HepG2 (cell line): ENCODE data around the gene NRSN2. TPM values are rescaled to one million over a fixed set of nuclear protein-coding genes. Genes with fewer than 3 reads are reported as not detected.

Source experiments
- FOXM1 ChIP-seq: sonication (generic); formaldehyde crosslinking; IDR thresholded peaks from 2 replicates; pipeline ENCODE4 v1.5.0; 2020; ENCODE audit warnings: missing genetic modification reagents
- IRF2 ChIP-seq: IDR thresholded peaks from 2 replicates; pipeline ENCODE4 v1.6.1; 2018; ENCODE audit warnings: missing genetic modification reagents, missing compliant biosample characterization
- KAT2B ChIP-seq: fragments of 150-350 bp; IDR thresholded peaks from 2 replicates; pipeline ENCODE4 v1.6.1; 2014; ENCODE audit warnings: low read depth, low read length, borderline replicate concordance
- KDM3A ChIP-seq: IDR thresholded peaks from 2 replicates; pipeline ENCODE4 v1.6.1; 2018; ENCODE audit warnings: low read depth, missing compliant biosample characterization
- PAWR ChIP-seq: sonication (generic); formaldehyde crosslinking; IDR thresholded peaks from 2 replicates; pipeline ENCODE4 v1.4.0; 2020; ENCODE audit warnings: missing genetic modification reagents, mild to moderate bottlenecking, borderline replicate concordance
- RAD51 ChIP-seq: fragments of 450-650 bp; IDR thresholded peaks from 2 replicates; pipeline ENCODE4 v1.6.1; 2016; ENCODE audit warnings: borderline replicate concordance
- SAFB2 ChIP-seq: sonication (generic); formaldehyde crosslinking; IDR thresholded peaks from 2 replicates; pipeline ENCODE4 v1.5.1; 2020; ENCODE audit warnings: missing genetic modification reagents, low read depth, mild to moderate bottlenecking, borderline replicate concordance
- SOX5 ChIP-seq: IDR thresholded peaks from 2 replicates; pipeline ENCODE4 v1.6.1; 2016; ENCODE audit warnings: borderline replicate concordance
- SP5 ChIP-seq: IDR thresholded peaks from 2 replicates; pipeline ENCODE4 v1.6.1; 2016; ENCODE audit warnings: low read depth, borderline replicate concordance
- SPEN ChIP-seq: sonication (generic); formaldehyde crosslinking; IDR thresholded peaks from 2 replicates; pipeline ENCODE4 v1.5.1; 2020; ENCODE audit warnings: low read depth, mild to moderate bottlenecking, missing genetic modification reagents
- ZC3H13 ChIP-seq: sonication (generic); formaldehyde crosslinking; IDR thresholded peaks from 2 replicates; pipeline ENCODE4 v1.8.1; 2023; ENCODE audit warnings: mild to moderate bottlenecking, missing genetic modification reagents, moderate library complexity
- ZFP36L2 ChIP-seq: sonication (generic); formaldehyde crosslinking; IDR thresholded peaks from 2 replicates; pipeline ENCODE4 v1.4.0; 2020; ENCODE audit warnings: missing genetic modification reagents
- ZFP82 ChIP-seq: sonication (generic); formaldehyde crosslinking; IDR thresholded peaks from 2 replicates; pipeline ENCODE4 v1.5.1; 2020; ENCODE audit warnings: mild to moderate bottlenecking, missing genetic modification reagents, borderline replicate concordance
- ZFP91 ChIP-seq: sonication (generic); formaldehyde crosslinking; IDR thresholded peaks from 2 replicates; pipeline ENCODE4 v1.9.0; 2022; ENCODE audit warnings: missing genetic modification reagents, mild to moderate bottlenecking, borderline replicate concordance
- ZMAT3 ChIP-seq: sonication (generic); formaldehyde crosslinking; conservative IDR thresholded peaks from 2 replicates; pipeline ENCODE4 v1.7.0; 2021; ENCODE audit warnings: missing genetic modification reagents
- ZNF205 ChIP-seq: IDR thresholded peaks from 2 replicates; pipeline ENCODE4 v1.6.1; 2018; ENCODE audit warnings: missing biosample characterization, missing genetic modification reagents
- ZNF263 ChIP-seq: sonication (generic); formaldehyde crosslinking; IDR thresholded peaks from 2 replicates; pipeline ENCODE4 v1.4.0; 2020; ENCODE audit warnings: missing genetic modification reagents
- ZNF432 ChIP-seq: sonication (generic); formaldehyde crosslinking; IDR thresholded peaks from 2 replicates; pipeline ENCODE4 v1.5.0; 2020; ENCODE audit warnings: missing genetic modification reagents, mild to moderate bottlenecking, borderline replicate concordance
- ZNF772 ChIP-seq: sonication (generic); formaldehyde crosslinking; IDR thresholded peaks from 2 replicates; pipeline ENCODE4 v1.5.0; 2020; ENCODE audit warnings: mild to moderate bottlenecking, missing genetic modification reagents
- polyA plus RNA-seq, 8 experiments: library from polyadenylated mRNA; depleted of rRNA in 3 of 8; stranded (reverse) in 7 of 8; unstranded in 1 of 8; fragments of >200 nt; fragmentation: Illumina TruSeq in 4 of 8; extraction: Trizol in 4 of 8; gene quantifications; 2 replicates each; pipeline versions ENCODE4 v1.2.1 to v1.2.3, GENCODE V29; 2011 to 2016; ENCODE audit warnings: low read depth in 4 of 8, missing spikeins in 1 of 8, mixed read lengths in 1 of 8; ENCODE audit not compliant: insufficient read depth in 1 of 8
- total RNA-seq, 5 experiments: library from RNA; depleted of rRNA; stranded (reverse); fragments of >200 nt; fragmentation: Illumina TruSeq; extraction: Trizol; gene quantifications; 2 replicates each; pipeline ENCODE4 v1.2.3, GENCODE V29; 2016; ENCODE audit warnings: low read depth in 1 of 5
- TF ChIP-seq, protein P1 (sequence below): sonication (generic); formaldehyde crosslinking; IDR thresholded peaks from 2 replicates; pipeline ENCODE4 v1.5.1; 2020; ENCODE audit warnings: missing genetic modification reagents, mild to moderate bottlenecking, borderline replicate concordance
- TF ChIP-seq, protein P2 (sequence below): IDR thresholded peaks from 2 replicates; pipeline ENCODE4 v1.6.1; 2012; ENCODE audit warnings: low read depth, low read length, improper control_type of control experiment
- TF ChIP-seq, protein P3 (sequence below): sonication (generic); formaldehyde crosslinking; IDR thresholded peaks from 2 replicates; pipeline ENCODE4 v1.8.0; 2023; ENCODE audit warnings: mild to moderate bottlenecking, missing genetic modification reagents
- TF ChIP-seq, protein P4 (sequence below): sonication (generic); formaldehyde crosslinking; IDR thresholded peaks from 2 replicates; pipeline ENCODE4 v1.8.1; 2023; ENCODE audit warnings: mild to moderate bottlenecking, inconsistent platforms, moderate library complexity, missing genetic modification reagents, borderline replicate concordance

Gene NRSN2
- total and polyA plus RNA-seq, 2 of the 13 experiments (the other 11 are each of a cell fraction or from before 2014, with no cell fraction given) = 32.3 to 49.4 TPM

DNA sequence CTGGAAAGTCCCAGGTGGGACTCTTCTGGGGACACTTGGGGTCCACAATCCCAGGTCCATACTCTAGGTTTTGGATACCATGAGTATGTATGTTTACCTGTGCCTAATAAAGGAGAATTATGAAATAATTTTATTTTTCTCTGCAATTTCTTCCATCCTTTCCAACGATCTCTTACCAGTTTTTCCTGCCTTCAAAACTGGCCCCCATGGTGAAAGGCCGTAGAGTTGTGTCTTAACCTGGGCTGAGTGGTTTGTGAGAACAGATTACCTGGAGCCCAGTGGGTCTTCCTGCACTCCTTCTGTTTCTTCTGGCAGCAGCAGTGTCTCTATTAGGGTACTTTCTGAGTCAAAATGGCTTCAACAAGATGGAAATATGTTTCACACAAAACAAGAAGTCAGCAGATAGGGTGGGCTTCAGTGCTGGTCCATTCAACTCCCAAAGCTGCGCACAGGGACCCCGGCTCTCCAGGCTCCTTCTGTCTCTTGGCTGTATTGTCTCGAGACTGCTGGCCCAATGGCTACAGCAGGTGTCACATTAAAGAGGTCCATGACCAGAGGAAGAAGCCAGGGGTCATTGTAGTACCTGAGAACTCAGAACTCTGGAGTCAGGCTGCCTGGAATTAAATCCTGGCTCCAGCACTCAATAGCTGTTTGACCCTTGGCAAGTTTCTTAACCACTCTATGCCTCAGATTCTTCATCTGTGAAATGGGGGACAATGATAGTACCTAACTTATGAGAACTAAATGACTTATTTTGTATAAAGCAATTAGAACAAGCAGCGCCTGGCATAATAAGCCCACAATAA lies 50.7 kb downstream of the NRSN2 start (continued):
- TF ChIP-seq ZFP82 (CRISPR knock-in tag) (no peak), SP5 (CRISPR knock-in tag) (no peak), ZNF205 (CRISPR knock-in tag) (peak; percentile 10; the same call in 1 of the 2 replicates), ZNF263 (CRISPR knock-in tag) (no peak), ZNF432 (no peak), SOX5 (no peak), ZMAT3 (CRISPR knock-in tag) (no peak), PAWR (CRISPR knock-in tag) (no peak), ZC3H13 (CRISPR knock-in tag) (no peak), RAD51 (no peak), KDM3A (CRISPR knock-in tag) (no peak), FOXM1 (CRISPR knock-in tag) (no peak), SPEN (CRISPR knock-in tag) (no peak), KAT2B (no peak), ZFP91 (CRISPR knock-in tag) (no peak), IRF2 (CRISPR knock-in tag) (no peak), ZFP36L2 (no peak), SAFB2 (CRISPR knock-in tag) (peak; percentile 53; the same call in 1 of the 2 replicates), ZNF772 (CRISPR knock-in tag) (no peak)
- TF ChIP-seq, protein P1, sequence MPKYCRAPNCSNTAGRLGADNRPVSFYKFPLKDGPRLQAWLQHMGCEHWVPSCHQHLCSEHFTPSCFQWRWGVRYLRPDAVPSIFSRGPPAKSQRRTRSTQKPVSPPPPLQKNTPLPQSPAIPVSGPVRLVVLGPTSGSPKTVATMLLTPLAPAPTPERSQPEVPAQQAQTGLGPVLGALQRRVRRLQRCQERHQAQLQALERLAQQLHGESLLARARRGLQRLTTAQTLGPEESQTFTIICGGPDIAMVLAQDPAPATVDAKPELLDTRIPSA (CRISPR knock-in tag) = no peak
- TF ChIP-seq, protein P2, sequence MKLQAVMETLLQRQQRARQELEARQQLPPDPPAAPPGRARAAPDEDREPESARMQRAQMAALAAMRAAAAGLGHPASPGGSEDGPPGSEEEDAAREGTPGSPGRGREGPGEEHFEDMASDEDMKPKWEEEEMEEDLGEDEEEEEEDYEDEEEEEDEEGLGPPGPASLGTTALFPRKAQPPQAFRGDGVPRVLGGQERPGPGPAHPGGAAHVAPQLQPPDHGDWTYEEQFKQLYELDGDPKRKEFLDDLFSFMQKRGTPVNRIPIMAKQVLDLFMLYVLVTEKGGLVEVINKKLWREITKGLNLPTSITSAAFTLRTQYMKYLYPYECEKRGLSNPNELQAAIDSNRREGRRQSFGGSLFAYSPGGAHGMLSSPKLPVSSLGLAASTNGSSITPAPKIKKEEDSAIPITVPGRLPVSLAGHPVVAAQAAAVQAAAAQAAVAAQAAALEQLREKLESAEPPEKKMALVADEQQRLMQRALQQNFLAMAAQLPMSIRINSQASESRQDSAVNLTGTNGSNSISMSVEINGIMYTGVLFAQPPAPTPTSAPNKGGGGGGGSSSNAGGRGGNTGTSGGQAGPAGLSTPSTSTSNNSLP = no peak
- TF ChIP-seq, protein P3, sequence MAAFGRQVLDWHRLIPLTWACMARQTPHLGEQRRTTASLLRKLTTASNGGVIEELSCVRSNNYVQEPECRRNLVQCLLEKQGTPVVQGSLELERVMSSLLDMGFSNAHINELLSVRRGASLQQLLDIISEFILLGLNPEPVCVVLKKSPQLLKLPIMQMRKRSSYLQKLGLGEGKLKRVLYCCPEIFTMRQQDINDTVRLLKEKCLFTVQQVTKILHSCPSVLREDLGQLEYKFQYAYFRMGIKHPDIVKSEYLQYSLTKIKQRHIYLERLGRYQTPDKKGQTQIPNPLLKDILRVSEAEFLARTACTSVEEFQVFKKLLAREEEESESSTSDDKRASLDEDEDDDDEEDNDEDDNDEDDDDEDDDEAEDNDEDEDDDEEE (CRISPR knock-in tag) = 0 out of 2 replicates have a peak, but pooled peaks have one; percentile 36
- TF ChIP-seq, protein P4, sequence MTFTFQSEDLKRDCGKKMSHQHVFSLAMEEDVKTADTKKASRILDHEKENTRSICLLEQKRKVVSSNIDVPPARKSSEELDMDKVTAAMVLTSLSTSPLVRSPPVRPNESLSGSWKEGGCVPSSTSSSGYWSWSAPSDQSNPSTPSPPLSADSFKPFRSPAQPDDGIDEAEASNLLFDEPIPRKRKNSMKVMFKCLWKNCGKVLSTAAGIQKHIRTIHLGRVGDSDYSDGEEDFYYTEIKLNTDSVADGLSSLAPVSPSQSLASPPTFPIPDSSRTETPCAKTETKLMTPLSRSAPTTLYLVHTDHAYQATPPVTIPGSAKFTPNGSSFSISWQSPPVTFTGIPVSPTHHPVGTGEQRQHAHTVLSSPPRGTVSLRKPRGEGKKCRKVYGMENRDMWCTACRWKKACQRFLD = no peak
